ENCODE results near the gene NOL4L.

NOL4L gene

DNA sequence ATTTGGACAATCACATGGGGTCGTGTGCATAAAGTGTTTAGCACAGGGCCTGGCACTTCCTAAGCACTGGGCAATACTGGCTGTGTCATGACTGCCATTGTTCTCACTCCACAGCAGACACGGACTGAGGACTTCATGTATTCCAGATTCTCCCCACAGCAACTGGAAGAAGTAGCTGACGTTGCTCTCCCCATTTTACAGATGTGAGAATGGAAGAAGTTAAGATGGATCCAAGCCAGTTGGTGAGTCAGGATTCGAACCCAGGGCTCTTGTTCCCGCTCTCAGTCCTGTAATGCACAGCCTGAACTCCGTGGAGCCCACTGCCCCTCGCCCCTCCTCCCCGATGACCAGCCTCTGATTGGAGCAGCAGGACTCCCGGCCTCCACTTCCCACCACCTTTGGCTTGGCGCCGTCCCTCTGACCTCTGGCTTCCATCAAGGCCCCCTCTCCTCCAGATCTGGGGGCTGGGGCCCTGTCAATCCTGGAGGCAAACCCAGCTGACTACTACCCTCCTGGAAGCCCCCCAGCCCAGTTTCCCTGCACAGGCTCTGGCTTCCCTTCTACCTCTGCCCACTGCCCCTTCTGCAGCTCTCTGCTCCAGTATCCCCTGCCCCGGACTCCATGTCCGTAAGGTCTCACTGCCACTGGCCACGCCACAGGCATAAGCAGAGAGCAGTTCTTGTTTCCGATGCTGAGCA is 12.7 kb downstream of the NOL4L start:
- no peak for DNase-seq (ENCODE audit: low spot score)
- Mint-ChIP-seq H3K4me1 (ENCODE audit: low read depth) (peaks cover 2% of the 10 kb centered on the region), H3K27me3 (ENCODE audit: low read depth) (no peaks in the 10 kb centered on the region), H3K36me3 (ENCODE audit: low read depth) (no peaks in the 10 kb centered on the region), H3K9me3 (no peaks in the 10 kb centered on the region), H3K27ac (no peak overlapping the region), H3K4me3 (no peak overlapping the region)

DNA sequence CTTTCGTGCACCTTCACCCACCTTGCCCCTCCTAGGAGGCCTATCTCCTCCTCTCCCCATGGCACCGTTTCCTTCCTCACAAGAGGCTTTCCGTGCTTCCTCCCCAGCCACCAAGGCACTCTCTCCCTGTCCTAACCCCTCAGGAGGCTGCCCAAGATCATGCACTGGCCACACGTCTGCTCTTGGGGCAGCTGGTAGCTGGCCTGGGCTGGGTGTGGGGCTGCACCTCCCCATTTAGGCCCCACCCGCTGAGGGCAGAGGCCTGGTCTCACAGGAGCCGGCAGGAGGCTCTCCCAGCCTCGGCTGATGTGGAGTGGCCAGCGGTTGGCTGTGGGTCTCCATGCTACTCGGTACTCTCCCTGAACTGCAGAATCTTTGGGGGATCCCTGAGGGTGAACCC is 13.6 kb downstream of the NOL4L start:
- H3K4me1 Mint-ChIP-seq (ENCODE audit: low read depth), result peaks cover 2% of the 10 kb centered on the region

DNA sequence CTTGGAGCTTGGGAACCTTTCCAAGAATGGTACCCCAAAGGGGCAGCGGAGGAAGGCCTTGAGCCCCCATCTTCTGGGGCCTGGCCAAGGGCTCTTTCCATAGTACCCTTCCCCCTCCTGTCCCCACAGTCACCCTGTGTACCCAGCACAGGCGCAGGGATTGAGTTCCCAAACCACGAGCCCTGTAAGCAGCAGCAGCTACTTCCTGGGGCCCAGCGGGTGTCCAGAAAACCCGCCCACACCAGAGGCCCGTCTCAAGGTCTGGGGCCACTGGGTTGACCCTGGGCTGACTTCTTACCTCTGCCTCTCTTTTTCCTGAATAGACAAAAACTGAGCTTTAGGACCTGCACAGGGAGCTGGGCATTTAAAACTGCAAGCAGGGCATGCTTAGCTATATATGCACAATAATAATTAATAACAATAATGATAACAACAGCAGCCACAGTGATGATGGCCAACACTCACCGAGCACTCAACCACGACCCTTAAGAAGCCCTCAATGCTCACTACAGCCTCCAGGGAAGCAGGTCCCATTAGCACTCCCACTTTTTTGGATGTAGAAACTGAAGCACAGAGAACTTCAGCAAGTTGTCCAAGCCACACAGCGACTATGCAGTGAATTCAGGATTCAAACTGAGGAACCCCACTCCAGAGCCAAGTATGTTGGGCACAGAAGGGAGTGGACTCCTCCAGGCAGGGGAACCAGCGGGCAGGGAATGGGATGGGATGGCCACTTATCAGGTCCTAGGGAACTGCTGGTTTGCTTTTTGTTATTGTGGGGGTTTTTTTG is 14.5 kb downstream of the NOL4L start:
- Mint-ChIP-seq H3K9me3 (no peaks in the 10 kb centered on the region), H3K4me3 (no peak overlapping the region), H3K4me1 (ENCODE audit: low read depth) (peaks cover 2% of the 10 kb centered on the region), H3K36me3 (ENCODE audit: low read depth) (no peaks in the 10 kb centered on the region), H3K27ac (no peak overlapping the region), H3K27me3 (ENCODE audit: low read depth) (no peaks in the 10 kb centered on the region)
- DNase-seq (ENCODE audit: low spot score), result no peak

More for the DNA sequence above, 13.6 kb downstream of the NOL4L start:
- Mint-ChIP-seq H3K27ac (no peak overlapping the region), H3K27me3 (ENCODE audit: low read depth) (no peaks in the 10 kb centered on the region), H3K36me3 (ENCODE audit: low read depth) (no peaks in the 10 kb centered on the region), H3K9me3 (no peaks in the 10 kb centered on the region), H3K4me3 (no peak overlapping the region)
- no peak for DNase-seq (ENCODE audit: low spot score)

GRCh38 chr20:32569380-32570305 is 15.5 kb downstream of the NOL4L start:
- Mint-ChIP-seq H3K27ac (peak overlapping the region; percentile 56), H3K4me3 (no peak overlapping the region), H3K4me1 (ENCODE audit: low read depth) (peaks cover 2% of the 10 kb centered on the region), H3K9me3 (no peaks in the 10 kb centered on the region), H3K27me3 (ENCODE audit: low read depth) (no peaks in the 10 kb centered on the region), H3K36me3 (ENCODE audit: low read depth) (no peaks in the 10 kb centered on the region)
- no peak for DNase-seq (ENCODE audit: low spot score)

DNA sequence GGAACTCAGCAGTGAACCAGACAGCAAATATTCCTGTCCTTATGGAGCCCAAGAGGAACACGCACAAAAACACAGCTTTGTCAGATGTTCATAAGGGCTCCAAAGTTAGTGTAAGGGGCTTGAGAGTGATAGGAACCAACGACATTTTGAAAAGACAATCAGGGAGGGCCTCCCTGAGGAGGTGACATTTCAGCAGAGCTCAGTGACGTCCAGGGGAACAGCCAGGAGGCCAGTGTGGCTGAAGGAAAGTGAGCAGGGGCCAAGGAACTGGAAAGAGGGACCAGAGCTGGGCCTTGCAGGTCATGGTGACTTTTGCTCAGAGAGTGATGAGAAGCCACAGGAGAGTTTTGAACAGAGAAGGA is 16.1 kb downstream of the NOL4L start:
- peaks cover 2% of the 10 kb centered on the region for H3K4me1 Mint-ChIP-seq (ENCODE audit: low read depth)
- H3K9me3 Mint-ChIP-seq, result no peaks in the 10 kb centered on the region
- H3K4me3 Mint-ChIP-seq, result no peak overlapping the region
- peak overlapping the region; percentile 56 for H3K27ac Mint-ChIP-seq
- H3K36me3 Mint-ChIP-seq (ENCODE audit: low read depth), result no peaks in the 10 kb centered on the region
- no peak for DNase-seq (ENCODE audit: low spot score)
- no peaks in the 10 kb centered on the region for H3K27me3 Mint-ChIP-seq (ENCODE audit: low read depth)

- Mint-ChIP-seq H3K27ac (no peak overlapping the region), H3K9me3 (no peaks in the 10 kb centered on the region), H3K27me3 (ENCODE audit: low read depth) (no peaks in the 10 kb centered on the region), H3K4me3 (no peak overlapping the region), H3K4me1 (ENCODE audit: low read depth) (peaks cover 2% of the 10 kb centered on the region), H3K36me3 (ENCODE audit: low read depth) (no peaks in the 10 kb centered on the region)
- DNase-seq (ENCODE audit: low spot score), result no peak
Observed at GRCh38 chr20:32567384-32568178, 17.6 kb downstream of the NOL4L start.

DNA sequence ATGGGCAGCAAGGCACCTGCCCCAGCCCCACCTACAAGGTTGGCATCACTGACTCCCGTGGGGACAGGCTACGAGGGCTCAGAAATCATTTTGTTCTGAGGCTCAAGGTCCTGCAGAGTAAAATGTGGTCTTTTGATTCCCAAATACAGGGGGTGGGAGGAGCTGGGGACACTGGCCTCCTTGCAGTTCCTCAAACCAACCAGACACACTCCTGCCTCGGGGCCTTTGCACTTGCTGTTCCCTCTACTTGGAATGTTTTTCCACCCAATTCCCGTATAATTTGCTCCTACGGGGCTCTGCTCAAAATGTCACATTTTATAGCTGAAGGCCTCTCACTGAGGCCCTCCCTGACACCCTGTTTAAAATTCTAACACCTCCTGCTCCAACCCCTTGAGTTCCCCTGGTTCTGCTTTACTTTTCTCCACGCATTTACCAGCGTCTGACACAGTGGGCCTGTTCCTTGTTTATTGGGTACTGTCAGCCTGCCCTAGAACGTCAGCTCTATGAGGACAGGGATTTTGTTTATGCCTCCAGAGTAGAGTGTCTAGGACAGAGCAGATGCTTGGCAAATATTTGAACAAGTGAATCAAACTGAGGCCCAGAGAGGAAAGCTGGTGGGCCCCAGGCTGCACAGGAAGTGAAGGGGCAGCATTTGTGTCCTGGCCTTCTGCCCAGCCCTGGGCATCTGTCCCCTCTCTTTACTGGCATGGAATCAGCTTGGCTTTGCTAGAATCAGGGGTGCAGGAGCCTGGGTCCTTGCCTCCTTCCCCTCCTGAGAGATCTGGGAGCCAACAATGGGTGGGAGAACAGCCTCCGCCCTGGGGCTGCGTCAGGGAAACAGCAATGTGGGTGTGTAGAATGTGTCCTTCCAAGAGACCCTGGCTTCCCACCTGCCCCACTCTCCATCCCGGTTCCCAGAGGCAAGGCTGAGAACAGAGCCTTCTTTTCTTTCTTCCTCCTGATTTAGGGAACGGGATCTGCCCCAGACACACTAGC is 18.5 kb downstream of the NOL4L start:
- H3K4me1 Mint-ChIP-seq (ENCODE audit: low read depth), result peaks cover 2% of the 10 kb centered on the region
- H3K4me3 Mint-ChIP-seq, result no peak overlapping the region
- H3K27me3 Mint-ChIP-seq (ENCODE audit: low read depth), result no peaks in the 10 kb centered on the region
- H3K36me3 Mint-ChIP-seq (ENCODE audit: low read depth), result no peaks in the 10 kb centered on the region
- DNase-seq (ENCODE audit: low spot score), result no peak
- no peak overlapping the region for H3K27ac Mint-ChIP-seq
- no peaks in the 10 kb centered on the region for H3K9me3 Mint-ChIP-seq

- Mint-ChIP-seq H3K36me3 (ENCODE audit: low read depth) (no peaks in the 10 kb centered on the region), H3K4me1 (ENCODE audit: low read depth) (peaks cover 2% of the 10 kb centered on the region), H3K27me3 (ENCODE audit: low read depth) (no peaks in the 10 kb centered on the region), H3K9me3 (no peaks in the 10 kb centered on the region), H3K4me3 (no peak overlapping the region), H3K27ac (no peak overlapping the region)
- no peak for DNase-seq (ENCODE audit: low spot score)
Observed at GRCh38 chr20:32565735-32566032, 19.4 kb downstream of the NOL4L start.

- Mint-ChIP-seq H3K36me3 (ENCODE audit: low read depth) (no peaks in the 10 kb centered on the region), H3K4me3 (no peak overlapping the region), H3K27me3 (ENCODE audit: low read depth) (no peaks in the 10 kb centered on the region), H3K4me1 (ENCODE audit: low read depth) (peaks cover 6% of the 10 kb centered on the region), H3K27ac (no peak overlapping the region), H3K9me3 (no peaks in the 10 kb centered on the region)
- DNase-seq (ENCODE audit: low spot score), result no peak
Observed at GRCh38 chr20:32564921-32565734, 20.0 kb downstream of the NOL4L start.

- peaks cover 6% of the 10 kb centered on the region for H3K4me1 Mint-ChIP-seq (ENCODE audit: low read depth)
- H3K27me3 Mint-ChIP-seq (ENCODE audit: low read depth), result no peaks in the 10 kb centered on the region
- DNase-seq (ENCODE audit: low spot score), result no peak
- no peak overlapping the region for H3K27ac Mint-ChIP-seq
- no peaks in the 10 kb centered on the region for H3K9me3 Mint-ChIP-seq
- no peaks in the 10 kb centered on the region for H3K36me3 Mint-ChIP-seq (ENCODE audit: low read depth)
- H3K4me3 Mint-ChIP-seq, result no peak overlapping the region
Observed at GRCh38 chr20:32564440-32564839, 20.7 kb downstream of the NOL4L start.

DNA sequence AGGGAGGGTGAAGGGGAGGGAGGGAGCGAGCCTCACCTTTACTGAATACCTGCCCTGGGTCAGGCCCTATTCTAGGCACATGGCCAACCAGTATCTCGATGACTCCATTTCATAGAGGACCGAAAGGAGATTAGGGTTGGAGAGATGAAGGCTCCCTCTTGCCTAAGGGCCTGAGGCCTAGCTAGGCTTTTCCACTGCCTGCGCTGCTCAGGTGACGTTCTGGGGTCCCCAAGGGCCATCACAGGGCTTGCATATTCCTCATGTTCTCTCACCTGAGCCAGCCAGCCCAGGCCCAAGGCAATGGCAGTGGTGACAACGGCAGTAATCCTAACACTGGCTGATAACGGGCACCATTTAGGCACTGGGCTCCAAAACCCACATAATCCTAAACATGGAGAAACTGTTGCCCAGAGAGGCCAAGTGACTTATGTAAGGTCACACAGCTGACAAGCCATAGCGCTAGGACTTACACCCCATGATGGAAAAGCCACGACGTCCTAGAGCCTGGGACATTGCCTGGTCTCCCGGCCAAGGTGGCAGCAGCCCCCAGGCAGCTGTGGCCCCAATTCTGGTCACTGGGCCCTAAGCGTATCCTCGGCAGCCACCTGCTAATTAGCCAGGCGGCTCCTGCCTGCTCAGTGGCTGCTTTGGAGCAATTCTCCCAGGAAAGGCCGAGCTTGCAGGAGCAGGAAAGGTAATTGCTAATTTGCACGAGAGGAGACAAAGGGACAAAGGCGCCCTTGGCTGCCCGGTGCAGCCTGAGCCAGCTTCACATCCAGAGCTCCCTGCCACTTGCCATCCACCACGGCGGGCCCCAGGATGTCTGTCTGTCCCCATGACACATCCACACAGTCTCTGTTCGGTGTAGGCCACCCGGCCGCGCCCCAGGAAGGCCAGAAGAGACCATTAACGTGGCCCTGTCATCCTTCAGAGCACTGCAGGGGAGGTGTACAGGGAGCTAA is 21.5 kb downstream of the NOL4L start:
- H3K36me3 Mint-ChIP-seq (ENCODE audit: low read depth), result no peaks in the 10 kb centered on the region
- H3K4me3 Mint-ChIP-seq, result no peak overlapping the region
- H3K27me3 Mint-ChIP-seq (ENCODE audit: low read depth), result no peaks in the 10 kb centered on the region
- no peak for DNase-seq (ENCODE audit: low spot score)
- no peak overlapping the region for H3K27ac Mint-ChIP-seq
- peaks cover 4% of the 10 kb centered on the region for H3K4me1 Mint-ChIP-seq (ENCODE audit: low read depth)
- H3K9me3 Mint-ChIP-seq, result no peaks in the 10 kb centered on the region
